Lung microvascular endothelial cell (primary cell): Measurements from ENCODE around the gene SPEF2. TPM values are rescaled to one million over a fixed set of nuclear protein-coding genes. Genes with fewer than 3 reads are reported as not detected.
"Not testable (repeated sequence)": the region's sequence is repeated elsewhere in the genome, so short reads cannot be mapped to it uniquely, and the experiment has no call there.

ENCODE experiments used
- DNase-seq, 2 donors: peaks; one replicate each; pipeline versions ENCODE4 v3.0.0 to v3.0.0-alpha.2; 2010; ENCODE audit warnings: low read depth in 2 of 2
- total RNA-seq: library from RNA; depleted of rRNA; stranded (reverse); fragments of >200 nt; gene quantifications from 2 replicates; pipeline ENCODE4 v1.2.1, GENCODE V29; 2014

Gene SPEF2
- total RNA-seq, 1 donor from 2014 or later = 0.20 TPM

GRCh38 chr5:35816881-35817521, 199.3 kb downstream of the SPEF2 start:
- no peak for DNase-seq

DNA sequence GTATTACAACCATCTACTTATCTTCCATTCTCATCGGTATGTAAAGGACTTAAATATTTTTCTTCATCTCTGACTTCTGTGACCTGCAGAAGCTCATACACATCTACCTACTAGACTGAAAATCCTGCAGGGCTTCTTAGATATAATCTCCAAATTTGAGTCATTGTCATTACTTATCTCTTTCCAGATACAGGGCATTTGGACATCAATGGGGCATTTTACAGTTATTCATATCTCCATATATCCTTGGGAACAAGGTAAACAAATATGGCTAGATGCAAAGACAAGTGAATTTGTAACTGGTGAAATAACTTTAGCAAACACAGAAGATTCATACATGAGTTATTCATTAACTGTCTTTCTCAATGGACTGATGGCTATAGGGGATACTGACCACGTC, 201.4 kb downstream of the SPEF2 start:
- DNase-seq = no peak

GRCh38 chr5:35819668-35820067, 202.0 kb downstream of the SPEF2 start:
- no peak for DNase-seq

GRCh38 chr5:35820735-35821134, 203.1 kb downstream of the SPEF2 start:
- DNase-seq = no peak

GRCh38 chr5:35821513-35821912, 203.8 kb downstream of the SPEF2 start:
- no peak for DNase-seq

DNA sequence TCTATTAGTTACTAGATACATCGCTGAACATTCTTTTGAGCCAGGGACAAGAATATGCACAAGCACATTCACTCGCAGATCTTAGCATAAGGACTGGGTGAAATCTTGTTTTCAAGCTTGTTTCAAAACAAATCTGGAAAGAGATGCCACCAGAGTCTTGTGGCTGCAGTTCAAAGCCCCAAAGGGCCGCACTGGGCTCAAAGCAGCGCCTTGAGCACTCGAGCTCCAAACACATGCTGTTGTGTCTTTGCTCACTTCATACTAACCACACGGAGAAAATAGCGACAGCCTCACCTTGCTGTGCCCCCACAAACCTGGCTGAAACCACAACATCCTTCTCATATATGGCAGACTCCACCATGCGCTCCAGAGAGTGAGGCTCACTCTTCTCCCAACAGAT, 204.8 kb downstream of the SPEF2 start:
- no peak for DNase-seq

- DNase-seq = no peak
These were observed 205.9 kb downstream of the SPEF2 start for GRCh38 chr5:35823347-35824098.

DNA sequence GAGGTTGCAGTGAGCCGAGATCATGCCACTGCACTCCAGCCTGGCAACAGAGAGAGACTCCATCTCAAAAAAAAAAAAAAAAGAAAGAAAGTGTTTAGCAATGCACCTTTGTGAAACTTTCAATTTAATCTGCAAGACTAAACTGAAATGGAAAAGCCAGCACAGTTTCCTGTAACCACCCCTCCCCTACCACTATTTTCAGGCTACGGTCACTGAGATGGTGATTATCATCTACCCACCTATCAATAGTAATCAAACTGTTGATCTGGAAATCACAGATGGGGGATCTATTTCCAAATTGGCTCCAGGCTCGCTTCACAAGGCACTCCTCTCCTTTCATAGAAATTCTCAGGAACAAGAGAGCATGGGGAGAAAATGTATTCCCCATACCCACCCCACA, 208.4 kb downstream of the SPEF2 start:
- DNase-seq = no peak

GRCh38 chr5:35826554-35826953, 208.9 kb downstream of the SPEF2 start:
- no peak for DNase-seq

GRCh38 chr5:35828082-35828598, 210.5 kb downstream of the SPEF2 start:
- no peak for DNase-seq

- DNase-seq = no peak
These were observed 212.9 kb downstream of the SPEF2 start for GRCh38 chr5:35830587-35830986.

DNA sequence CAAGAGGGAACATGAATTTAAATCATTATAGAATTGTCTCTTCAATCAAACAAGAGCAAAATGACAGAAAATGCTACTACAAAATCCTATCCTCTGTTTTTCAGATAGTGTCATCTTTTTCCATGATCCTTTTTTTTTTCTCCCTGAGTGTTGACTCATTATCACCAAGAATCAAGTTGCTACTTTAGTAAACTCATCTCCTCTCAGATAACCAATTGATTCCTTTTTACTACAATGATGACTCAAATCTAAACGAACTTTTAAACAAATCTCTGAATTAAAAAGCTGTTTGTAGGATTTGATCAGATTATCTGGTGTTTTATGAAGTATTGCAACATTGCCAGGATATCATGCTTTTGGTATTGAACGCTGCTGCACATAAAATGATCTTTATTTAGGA, 215.1 kb downstream of the SPEF2 start:
- no peak for DNase-seq

- no peak for DNase-seq
These were observed 215.6 kb downstream of the SPEF2 start for GRCh38 chr5:35833224-35833623.

- no peak for DNase-seq
These were observed 218.4 kb downstream of the SPEF2 start for GRCh38 chr5:35835796-35836742.

DNA sequence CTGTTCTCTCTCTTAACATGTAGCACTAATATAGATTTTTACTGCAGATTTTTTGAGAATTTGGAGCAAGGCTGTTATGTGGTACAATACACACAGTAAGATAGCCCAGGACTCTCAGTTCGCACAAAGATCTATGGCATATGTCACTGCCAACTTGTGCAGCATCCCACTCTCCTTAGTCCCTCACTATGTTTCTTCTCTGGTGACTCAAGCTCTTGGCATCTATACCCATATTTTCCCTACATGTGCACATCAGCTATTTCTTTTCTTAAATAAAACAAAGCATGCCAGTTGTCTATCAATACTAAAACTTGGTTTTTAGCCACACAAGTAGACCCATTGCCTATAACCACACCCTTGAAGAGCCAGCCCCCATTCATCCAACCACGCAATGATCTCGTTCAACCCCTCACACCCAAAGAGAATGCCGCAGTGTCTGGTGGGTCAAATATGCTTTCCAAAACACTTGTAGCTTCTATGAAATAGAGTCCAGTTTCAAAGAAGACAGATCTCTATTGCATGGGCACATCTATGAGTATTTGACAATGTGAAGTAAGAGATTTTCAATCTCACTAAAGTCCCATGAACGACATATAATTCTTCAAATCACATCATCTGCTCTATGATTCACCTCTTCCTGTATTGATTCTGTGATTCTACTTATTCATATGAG, 220.8 kb downstream of the SPEF2 start:
- no peak for DNase-seq

- DNase-seq = no peak
These were observed 225.2 kb downstream of the SPEF2 start for GRCh38 chr5:35842856-35843255.

- DNase-seq = not testable (repeated sequence)
These were observed 227.8 kb downstream of the SPEF2 start for GRCh38 chr5:35845508-35845907.

DNA sequence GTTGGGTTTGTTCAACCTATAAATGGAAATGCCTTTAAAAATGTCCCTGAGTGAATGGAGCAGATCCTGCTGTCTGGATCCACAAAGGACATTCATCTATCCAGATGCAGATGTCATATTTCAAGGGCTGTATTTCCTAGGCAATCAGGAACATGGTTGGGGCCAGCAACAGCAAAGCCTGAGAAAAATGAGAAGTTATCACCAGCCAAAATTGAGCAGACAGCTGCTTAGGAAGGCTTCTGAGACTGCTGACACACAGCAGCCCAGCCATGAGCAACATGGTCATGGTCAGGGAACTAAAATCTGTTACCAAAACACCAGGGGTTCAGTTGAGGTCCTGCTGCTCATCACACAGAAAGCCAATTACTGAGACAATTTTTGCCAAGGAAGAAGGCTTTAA, 229.8 kb downstream of the SPEF2 start:
- DNase-seq = no peak

GRCh38 chr5:35847961-35848360, 230.3 kb downstream of the SPEF2 start:
- no peak for DNase-seq

GRCh38 chr5:35849860-35850259, 232.2 kb downstream of the SPEF2 start:
- no peak for DNase-seq

GRCh38 chr5:35850967-35851680, 233.5 kb downstream of the SPEF2 start:
- DNase-seq = peak in 1 of 2 donors; percentile 42
